DND-41 (cell line): Measurements from ENCODE around the gene CEMIP2.

Experiments used
- ATAC-seq: fragments of 200-7000 bp; cut with Tn5 transposase; 3 replicates; pipeline ENCODE4 v1.9.1; 2021; ENCODE audit warnings: low read depth; ENCODE audit not compliant: insufficient read depth
- DNase-seq: peaks from one replicate; pipeline ENCODE4 v3.0.0-alpha.2; 2020
- H2AFZ ChIP-seq: 2 replicates; pipeline ENCODE4 v1.6.0; 2012; ENCODE audit warnings: low read depth, low read length
- H3K27ac ChIP-seq: 2 replicates; pipeline ENCODE4 v1.5.1; 2012; ENCODE audit warnings: low read length, inconsistent platforms
- H3K27me3 ChIP-seq: fragments of 200-600 bp; sonication (generic); 2 replicates; pipeline ENCODE4 v1.6.0; 2012; ENCODE audit warnings: low read length, mild to moderate bottlenecking, inconsistent platforms; ENCODE audit not compliant: insufficient read depth, poor library complexity
- H3K36me3 ChIP-seq: 2 replicates; pipeline ENCODE4 v1.5.1; 2012; ENCODE audit warnings: low read length, inconsistent platforms; ENCODE audit not compliant: insufficient read depth
- H3K4me1 ChIP-seq: 2 replicates; pipeline ENCODE4 v1.5.1; 2012; ENCODE audit warnings: mild to moderate bottlenecking, low read length; ENCODE audit not compliant: insufficient read depth
- H3K4me2 ChIP-seq: 2 replicates; pipeline ENCODE4 v1.6.0; 2012; ENCODE audit warnings: mild to moderate bottlenecking, moderate library complexity, low read length, inconsistent platforms; ENCODE audit not compliant: insufficient read depth
- H3K4me3 ChIP-seq, 2 experiments: fragments of 200-600 bp in 1 of 2; shearing (Covaris generic) in 1 of 2; 2 replicates each; pipeline ENCODE4 v1.5.1; 2012 to 2016; ENCODE audit warnings: inconsistent platforms in 2 of 2, low read length in 2 of 2, mild to moderate bottlenecking in 2 of 2, low read depth in 1 of 2, moderate library complexity in 1 of 2
- H3K79me2 ChIP-seq: 2 replicates; pipeline ENCODE4 v1.6.0; 2012; ENCODE audit warnings: low read length, inconsistent platforms; ENCODE audit not compliant: insufficient read depth
- H3K9ac ChIP-seq: 2 replicates; pipeline ENCODE4 v1.6.0; 2012; ENCODE audit warnings: low read depth, mild to moderate bottlenecking, inconsistent platforms, low read length, moderate library complexity
- H3K9me3 ChIP-seq: 2 replicates; pipeline ENCODE4 v1.5.1; 2012; ENCODE audit warnings: low read length, moderate library complexity, mild to moderate bottlenecking, inconsistent platforms; ENCODE audit not compliant: insufficient read depth, severe bottlenecking
- H4K20me1 ChIP-seq: 2 replicates; pipeline ENCODE4 v1.6.0; 2012; ENCODE audit warnings: low read length; ENCODE audit not compliant: insufficient read depth
- EZH2 ChIP-seq: IDR thresholded peaks from 3 replicates; pipeline ENCODE4 v1.6.1; 2012; ENCODE audit warnings: borderline replicate concordance, low read depth, mild to moderate bottlenecking, moderate library complexity, low read length, inconsistent platforms; ENCODE audit not compliant: severe bottlenecking
- TF ChIP-seq, protein P1 (sequence below): IDR thresholded peaks from 2 replicates; pipeline ENCODE4 v1.5.1; 2012; ENCODE audit warnings: borderline replicate concordance, low read length, moderate library complexity, mild to moderate bottlenecking; ENCODE audit not compliant: poor library complexity, severe bottlenecking; ENCODE audit errors: extremely low read depth

Gene CEMIP2

GRCh38 chr9:71725590-71726338 is 42.5 kb downstream of the CEMIP2 start:
- no peak overlapping the region for H2AFZ ChIP-seq
- no peak overlapping the region for H3K4me2 ChIP-seq
- ATAC-seq (no peak), DNase-seq (no peak)
- no peak overlapping the region for H3K27ac ChIP-seq
- no peaks in the 10 kb centered on the region for H3K79me2 ChIP-seq
- no peaks in the 10 kb centered on the region for H4K20me1 ChIP-seq
- no peak overlapping the region for H3K9ac ChIP-seq
- no peaks in the 10 kb centered on the region for H3K4me1 ChIP-seq
- no peaks in the 10 kb centered on the region for H3K36me3 ChIP-seq
- no peaks in the 10 kb centered on the region for H3K9me3 ChIP-seq
- no peaks in the 10 kb centered on the region for H3K27me3 ChIP-seq
- no peak overlapping the region for H3K4me3 ChIP-seq
- TF ChIP-seq, protein P1, sequence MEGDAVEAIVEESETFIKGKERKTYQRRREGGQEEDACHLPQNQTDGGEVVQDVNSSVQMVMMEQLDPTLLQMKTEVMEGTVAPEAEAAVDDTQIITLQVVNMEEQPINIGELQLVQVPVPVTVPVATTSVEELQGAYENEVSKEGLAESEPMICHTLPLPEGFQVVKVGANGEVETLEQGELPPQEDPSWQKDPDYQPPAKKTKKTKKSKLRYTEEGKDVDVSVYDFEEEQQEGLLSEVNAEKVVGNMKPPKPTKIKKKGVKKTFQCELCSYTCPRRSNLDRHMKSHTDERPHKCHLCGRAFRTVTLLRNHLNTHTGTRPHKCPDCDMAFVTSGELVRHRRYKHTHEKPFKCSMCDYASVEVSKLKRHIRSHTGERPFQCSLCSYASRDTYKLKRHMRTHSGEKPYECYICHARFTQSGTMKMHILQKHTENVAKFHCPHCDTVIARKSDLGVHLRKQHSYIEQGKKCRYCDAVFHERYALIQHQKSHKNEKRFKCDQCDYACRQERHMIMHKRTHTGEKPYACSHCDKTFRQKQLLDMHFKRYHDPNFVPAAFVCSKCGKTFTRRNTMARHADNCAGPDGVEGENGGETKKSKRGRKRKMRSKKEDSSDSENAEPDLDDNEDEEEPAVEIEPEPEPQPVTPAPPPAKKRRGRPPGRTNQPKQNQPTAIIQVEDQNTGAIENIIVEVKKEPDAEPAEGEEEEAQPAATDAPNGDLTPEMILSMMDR: no peak
- TF ChIP-seq EZH2: no peak

DNA sequence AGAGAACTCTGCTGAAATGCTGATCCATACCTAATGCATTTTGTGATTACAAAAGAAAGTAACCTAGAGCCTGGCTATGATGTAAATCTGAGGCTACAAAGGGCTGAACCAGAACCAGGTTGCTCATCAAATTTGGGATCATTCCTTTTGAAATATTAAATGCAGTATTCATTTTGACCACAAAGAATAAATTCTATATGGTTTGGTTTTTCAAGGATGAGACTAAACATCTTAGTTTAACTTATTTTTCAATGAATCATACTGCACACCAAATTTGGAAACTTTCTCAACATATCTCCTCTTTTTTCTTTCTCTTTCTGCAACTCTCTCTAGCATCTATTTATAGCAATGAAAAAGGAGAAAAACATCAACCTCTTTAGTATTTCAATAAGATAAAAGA is 46.5 kb downstream of the CEMIP2 start:
- H3K4me2 ChIP-seq: no peak overlapping the region
- H3K79me2 ChIP-seq: no peaks in the 10 kb centered on the region
- no peak overlapping the region for H3K27ac ChIP-seq
- DNase-seq: no peak
- H3K36me3 ChIP-seq: no peaks in the 10 kb centered on the region
- ATAC-seq: no peak
- H4K20me1 ChIP-seq: no peaks in the 10 kb centered on the region
- H3K9me3 ChIP-seq: no peaks in the 10 kb centered on the region
- H3K4me3 ChIP-seq: no peak overlapping the region
- TF ChIP-seq, protein P1: no peak
- no peak for TF ChIP-seq EZH2
- H3K4me1 ChIP-seq: no peaks in the 10 kb centered on the region
- H2AFZ ChIP-seq: no peak overlapping the region
- H3K9ac ChIP-seq: no peak overlapping the region
- no peaks in the 10 kb centered on the region for H3K27me3 ChIP-seq

GRCh38 chr9:71719562-71719961 is 48.8 kb downstream of the CEMIP2 start:
- Histone ChIP-seq H4K20me1 (no peaks in the 10 kb centered on the region), H2AFZ (no peak overlapping the region), H3K79me2 (no peaks in the 10 kb centered on the region), H3K36me3 (no peaks in the 10 kb centered on the region), H3K27ac (no peak overlapping the region), H3K9ac (no peak overlapping the region), H3K4me1 (no peaks in the 10 kb centered on the region), H3K9me3 (no peaks in the 10 kb centered on the region), H3K4me2 (no peak overlapping the region), H3K27me3 (no peaks in the 10 kb centered on the region), H3K4me3 (no peak overlapping the region)
- ATAC-seq (no peak), DNase-seq (no peak)
- no peak for TF ChIP-seq EZH2
- TF ChIP-seq, protein P1: no peak

DNA sequence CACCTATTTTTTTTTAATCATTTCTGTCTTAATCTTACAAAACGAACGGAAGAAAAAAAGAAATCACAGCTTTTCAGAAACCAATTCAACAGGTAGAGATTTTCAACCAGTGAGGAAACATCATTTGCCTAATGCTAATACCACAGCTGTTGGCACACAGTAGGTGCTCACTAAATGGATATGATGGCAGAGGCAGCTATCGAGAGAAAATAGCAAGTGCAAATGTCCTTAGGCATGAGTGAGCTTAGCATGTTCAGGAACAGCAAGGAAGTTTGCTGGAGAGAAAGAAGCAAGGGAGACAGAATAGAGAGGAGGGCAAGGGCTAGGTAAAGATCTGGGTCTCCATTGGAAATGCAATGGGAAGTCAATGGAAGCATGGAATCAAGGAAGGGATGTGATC is 49.2 kb downstream of the CEMIP2 start:
- Histone ChIP-seq H3K27ac (no peak overlapping the region), H4K20me1 (no peaks in the 10 kb centered on the region), H2AFZ (no peak overlapping the region), H3K4me3 (no peak overlapping the region), H3K27me3 (no peaks in the 10 kb centered on the region), H3K4me1 (no peaks in the 10 kb centered on the region), H3K9me3 (no peaks in the 10 kb centered on the region), H3K36me3 (no peaks in the 10 kb centered on the region), H3K4me2 (no peak overlapping the region), H3K9ac (no peak overlapping the region), H3K79me2 (no peaks in the 10 kb centered on the region)
- TF ChIP-seq, protein P1: no peak
- TF ChIP-seq EZH2: no peak
- DNase-seq (no peak), ATAC-seq (no peak)
